ENCODE measurements around the gene ADM.

ADM gene

GRCh38 chr11:10309163-10310093 is 4.6 kb downstream of the ADM start:
- no peak for DNase-seq (ENCODE audit: low read depth)

- DNase-seq (ENCODE audit: low read depth) = no peak
These were observed 5.5 kb downstream of the ADM start for GRCh38 chr11:10310301-10310841.

DNA sequence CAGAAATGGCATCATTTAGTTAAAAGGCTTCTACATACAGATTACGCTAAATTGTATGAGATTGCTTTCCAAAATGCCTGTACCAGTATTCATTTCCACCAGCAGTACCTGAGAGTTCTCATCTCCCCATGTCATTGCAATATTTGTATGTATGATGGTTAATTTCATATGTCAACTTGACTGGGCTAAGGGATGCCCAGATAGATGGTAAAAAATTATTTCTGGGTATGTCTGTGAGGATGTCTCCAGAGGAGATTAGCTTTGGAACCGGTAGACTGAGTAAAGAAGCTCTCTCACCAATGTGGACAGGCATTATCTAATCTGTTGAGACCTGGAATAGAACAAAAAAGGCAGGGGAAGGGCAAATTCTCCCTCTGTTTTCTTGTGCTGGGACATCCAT is 6.9 kb downstream of the ADM start:
- DNase-seq (ENCODE audit: low read depth) = no peak

DNA sequence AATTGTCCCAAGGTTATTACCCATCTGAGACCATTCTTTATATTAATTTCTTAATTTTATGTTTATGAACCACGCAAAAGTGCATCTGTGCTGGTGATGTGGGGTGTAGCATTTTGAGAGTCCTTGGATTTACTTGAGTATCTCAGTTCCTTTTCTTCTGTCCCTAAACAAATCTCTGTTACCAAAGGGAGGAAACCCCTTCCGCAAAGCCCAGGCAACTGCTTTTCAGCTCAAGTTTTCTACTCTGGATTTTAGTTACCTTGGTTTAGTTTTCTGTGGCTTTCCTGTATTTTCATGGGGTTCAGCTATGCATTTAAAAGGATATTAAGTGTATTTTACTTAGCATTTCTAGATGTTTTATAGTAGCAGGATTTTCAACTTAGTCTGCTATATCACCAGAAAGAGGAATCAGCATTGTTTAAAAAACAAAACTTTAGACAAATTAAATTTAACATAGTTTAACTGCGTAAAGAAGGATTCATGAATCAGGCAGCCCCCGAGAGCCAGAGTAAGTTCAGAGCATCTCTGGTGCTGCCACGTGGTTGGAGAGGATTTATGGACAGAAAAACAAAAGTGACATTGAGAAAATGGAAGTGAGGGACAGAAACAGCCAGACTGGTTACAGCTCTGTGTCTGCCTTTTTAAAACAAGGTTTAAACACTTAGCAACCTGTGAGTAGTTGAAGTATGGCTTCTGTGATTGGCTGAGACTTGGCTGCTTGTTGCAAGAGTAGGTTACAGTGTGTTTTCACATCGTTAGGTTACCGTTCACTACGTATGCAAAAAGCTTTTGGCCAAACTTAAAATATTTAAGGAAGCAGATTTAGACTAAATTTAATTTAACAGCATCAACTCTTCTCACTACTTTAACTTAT is 9.6 kb downstream of the ADM start:
- DNase-seq (ENCODE audit: low read depth) = no peak

- DNase-seq (ENCODE audit: low read depth) = no peak
These were observed 10.2 kb downstream of the ADM start for GRCh38 chr11:10315083-10315482.

DNA sequence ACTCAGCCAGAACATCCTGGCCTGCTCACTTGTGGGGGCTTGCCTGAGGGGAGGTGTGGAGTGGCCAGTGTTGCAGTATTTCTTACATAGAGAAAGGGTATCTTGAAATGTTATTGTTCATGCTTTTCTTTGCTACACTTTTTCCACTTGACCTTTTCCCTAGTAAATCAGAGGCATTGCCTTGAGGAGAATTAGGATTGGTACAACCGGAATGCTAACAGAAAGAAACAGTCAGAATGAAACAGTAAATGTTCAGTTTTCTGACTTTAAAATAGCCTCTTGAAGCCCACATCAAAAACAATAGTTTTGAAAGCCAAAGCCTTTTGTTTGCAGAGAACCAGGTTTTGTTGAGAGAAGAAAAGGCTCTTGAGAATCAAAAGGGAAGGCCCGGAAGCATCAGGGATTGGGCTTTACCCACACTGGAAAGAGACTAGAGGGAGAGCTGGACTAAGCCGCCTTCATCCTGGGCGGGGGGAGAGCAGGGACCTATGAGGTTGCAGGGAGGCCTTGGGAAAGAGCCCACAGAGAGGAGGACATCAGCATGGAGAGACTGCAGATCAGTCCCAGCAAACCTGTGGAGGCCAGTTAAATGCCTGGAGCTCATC is 12.4 kb downstream of the ADM start:
- DNase-seq (ENCODE audit: low read depth) = no peak

- DNase-seq (ENCODE audit: low read depth) = no peak
These were observed 13.1 kb downstream of the ADM start for GRCh38 chr11:10317776-10318526.

DNA sequence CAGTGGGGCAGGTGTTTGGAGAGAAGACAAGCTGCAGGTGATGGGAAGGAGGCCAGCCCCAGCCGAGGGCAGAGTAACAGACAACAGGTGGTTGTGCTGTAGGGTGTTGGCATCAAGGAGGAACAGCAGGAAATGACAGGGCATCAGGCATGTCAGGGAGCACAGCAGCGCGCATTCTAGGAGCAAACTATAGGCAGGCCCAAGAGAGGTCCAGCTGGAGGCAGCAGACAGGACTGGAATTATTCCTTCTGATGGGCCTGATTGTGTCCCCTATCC is 13.6 kb downstream of the ADM start:
- DNase-seq (ENCODE audit: low read depth) = no peak

DNA sequence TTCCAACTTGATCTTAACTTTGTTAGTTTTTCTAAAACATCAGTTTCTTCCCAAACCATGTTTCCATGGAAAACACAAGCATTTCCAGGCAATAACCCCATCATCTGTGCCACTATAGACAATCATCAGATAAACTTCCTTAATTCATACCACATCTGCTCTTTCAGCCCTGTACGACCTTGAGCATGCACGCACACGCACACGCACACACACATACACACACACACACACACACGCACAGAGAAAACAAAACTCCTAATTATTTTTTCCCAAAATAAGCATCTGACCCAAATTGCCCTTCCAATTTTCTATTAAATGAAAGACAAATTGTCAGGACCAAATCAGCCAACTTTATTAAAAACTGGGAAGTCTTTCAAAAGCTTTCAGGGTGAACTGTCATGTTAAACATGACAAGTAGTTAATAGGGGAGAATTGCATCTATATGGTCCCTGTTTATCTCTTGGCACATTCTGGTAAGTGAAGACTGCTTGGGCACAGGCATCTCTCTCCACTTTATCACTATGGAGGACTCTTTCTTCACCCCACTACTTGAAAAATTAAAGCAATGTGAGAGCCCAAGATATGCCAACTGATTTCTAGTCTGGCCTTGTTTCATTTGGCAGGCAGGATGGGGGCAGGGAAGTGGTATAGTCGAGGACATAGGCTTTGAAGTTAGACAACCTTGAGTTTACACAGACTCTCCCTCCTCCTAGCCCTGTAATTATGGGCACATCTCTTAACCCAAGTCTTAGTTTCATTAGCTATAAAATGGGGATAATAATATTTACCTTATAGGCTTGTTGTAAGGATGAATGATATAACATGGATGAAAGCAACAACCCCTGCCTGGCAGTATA is 15.1 kb downstream of the ADM start:
- DNase-seq (ENCODE audit: low read depth) = no peak

- DNase-seq (ENCODE audit: low read depth) = no peak
These were observed 16.0 kb downstream of the ADM start for GRCh38 chr11:10320736-10321465.

GRCh38 chr11:10322401-10322800 is 17.5 kb downstream of the ADM start:
- DNase-seq (ENCODE audit: low read depth) = no peak

- DNase-seq (ENCODE audit: low read depth) = no peak
These were observed 18.2 kb downstream of the ADM start for GRCh38 chr11:10322830-10323792.

DNA sequence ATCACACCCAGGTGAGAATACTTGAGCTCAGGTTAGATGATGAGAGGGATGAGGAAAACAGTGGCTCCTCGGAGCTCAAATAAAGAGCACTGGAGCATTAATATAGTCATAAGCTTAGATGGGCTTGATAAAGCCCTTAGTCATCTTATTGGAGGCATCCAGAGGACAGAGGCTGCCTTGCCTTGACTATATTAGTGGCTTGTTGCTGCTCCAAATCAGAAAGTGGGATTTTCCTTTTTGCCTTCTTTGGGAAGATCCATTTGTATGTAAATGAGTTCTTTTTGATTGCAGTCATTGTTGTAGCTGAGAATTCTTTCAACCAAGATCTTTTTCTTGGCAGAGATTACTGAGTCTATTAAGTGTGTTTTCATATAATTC is 18.9 kb downstream of the ADM start:
- DNase-seq (ENCODE audit: low read depth) = no peak

DNA sequence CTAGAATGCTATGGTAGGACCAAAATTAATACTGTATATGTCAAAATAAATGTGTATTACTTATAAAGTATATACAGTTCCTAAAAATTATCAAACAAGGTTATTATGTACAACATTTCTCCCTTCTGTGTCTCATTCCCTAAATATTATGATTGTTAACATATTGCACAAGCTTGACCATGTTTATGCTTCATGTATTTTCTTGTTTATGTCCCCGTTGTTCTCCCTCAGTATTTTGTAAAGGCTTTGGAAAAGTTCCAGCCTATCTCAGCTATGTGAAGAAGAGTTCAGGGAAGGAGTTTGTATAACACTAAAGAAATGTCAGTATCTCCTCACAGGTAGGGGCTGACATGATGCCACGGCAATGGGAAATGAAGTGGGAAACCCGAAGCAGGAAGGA is 19.6 kb downstream of the ADM start:
- DNase-seq (ENCODE audit: low read depth) = no peak

- DNase-seq (ENCODE audit: low read depth) = no peak
These were observed 20.6 kb downstream of the ADM start for GRCh38 chr11:10325277-10326011.

DNA sequence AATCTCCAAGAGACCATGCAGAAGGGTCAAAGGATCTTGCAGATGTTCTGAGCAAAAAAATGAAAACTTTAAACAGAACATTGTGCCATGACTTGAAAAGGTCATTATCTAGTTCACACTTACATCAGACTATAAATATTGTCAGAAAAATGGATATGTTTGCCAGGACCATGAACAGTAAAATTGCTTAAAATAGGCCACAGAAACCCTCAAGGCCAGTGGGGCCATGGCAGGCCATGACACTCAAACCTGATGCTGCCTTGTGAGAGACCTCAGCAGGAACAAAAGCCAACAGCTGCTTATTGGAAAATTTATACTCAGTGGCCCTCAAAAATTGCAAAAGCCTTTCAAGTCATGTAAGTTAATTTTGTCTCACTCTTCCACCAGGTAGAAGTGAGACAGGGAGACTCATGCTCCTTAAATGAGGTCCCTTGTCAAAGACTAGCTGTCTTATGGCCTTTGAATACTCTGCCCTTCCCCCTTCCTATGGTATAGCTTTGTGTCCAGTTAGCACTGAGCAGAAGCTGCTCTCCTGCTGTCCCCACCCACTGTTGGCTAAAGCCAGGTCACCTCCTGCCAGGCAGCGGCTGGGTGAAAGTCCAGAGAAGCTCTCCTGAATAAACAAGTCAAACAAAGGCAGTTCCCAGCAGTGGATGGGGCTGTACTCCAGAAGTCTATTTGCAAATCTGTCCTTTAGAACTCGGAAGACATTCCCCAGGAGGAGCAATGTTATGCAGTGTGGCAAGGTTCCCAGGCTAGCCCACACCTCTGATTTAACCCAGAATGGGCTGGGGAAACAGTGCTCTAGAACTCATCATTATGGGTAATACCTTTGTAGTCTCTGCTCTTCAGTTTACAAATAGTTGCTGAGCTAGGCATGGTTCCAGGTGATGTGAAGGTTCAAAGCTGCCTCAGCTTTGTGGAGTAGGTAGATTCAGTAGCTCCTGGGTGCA is 21.4 kb downstream of the ADM start:
- no peak for DNase-seq (ENCODE audit: low read depth)

GRCh38 chr11:10327254-10327653 is 22.4 kb downstream of the ADM start:
- DNase-seq (ENCODE audit: low read depth) = no peak

All from stimulated activated CD8-positive, alpha-beta memory T cell treated with anti-CD3 and anti-CD28 coated beads, Interleukin-7, amount 100 ng/mL, for 24 hours (primary cell).